Ascending aorta (tissue), 2 donors: Measurements from ENCODE around the gene PLCB1. TPM values are rescaled to one million over a fixed set of nuclear protein-coding genes. Genes with fewer than 3 reads are reported as not detected.

Experiments used
- DNase-seq, 2 donors: peaks; one replicate each; pipeline ENCODE4 v3.0.0-alpha.2; 2019; ENCODE audit warnings: low spot score in 2 of 2
- H3K27ac ChIP-seq, 2 donors: fragments of 200-600 bp; sonication (generic); one replicate each; pipeline ENCODE4 v1.5.1; 2016 to 2017; ENCODE audit warnings: mild to moderate bottlenecking in 1 of 2
- H3K27me3 ChIP-seq: fragments of 200-600 bp; sonication (generic); one replicate; pipeline ENCODE4 v1.5.1; 2017
- H3K36me3 ChIP-seq, 2 donors: fragments of 200-600 bp; sonication (generic); one replicate each; pipeline ENCODE4 v1.5.1; 2016
- H3K4me1 ChIP-seq, 2 donors: fragments of 200-600 bp; sonication (generic); one replicate each; pipeline ENCODE4 v1.5.1; 2016 to 2017; ENCODE audit warnings: mild to moderate bottlenecking in 1 of 2
- H3K4me3 ChIP-seq, 2 donors: fragments of 200-600 bp; sonication (generic); one replicate each; pipeline ENCODE4 v1.5.1; 2016 to 2017; ENCODE audit warnings: mild to moderate bottlenecking in 1 of 2
- H3K9me3 ChIP-seq, 2 donors: fragments of 200-600 bp; sonication (generic); one replicate each; pipeline ENCODE4 v1.5.1; 2016
- intact Hi-C: fragments of 100-400 bp; cut with DNase I; formaldehyde crosslinking; loops from one replicate; pipeline ENCODE4 v1.15.1; 2023
- total RNA-seq: library from RNA; depleted of rRNA; stranded (reverse); fragments of >200 nt; gene quantifications from one replicate; pipeline ENCODE4 v1.1.0, GENCODE V29; 2016
- TF ChIP-seq, protein P1 (sequence below), 3 experiments: fragments of 200-600 bp in 2 of 3; fragments of 450-650 bp in 1 of 3; sonication (generic) in 2 of 3; IDR thresholded peaks; one replicate each; pipeline ENCODE4 v1.5.1; 2016 to 2019; ENCODE audit warnings: antibody characterized with exemption in 3 of 3, mild to moderate bottlenecking in 1 of 3, moderate library complexity in 1 of 3

The PLCB1 gene
- total RNA-seq, 1 donor from 2014 or later, result 22.9 TPM

DNA sequence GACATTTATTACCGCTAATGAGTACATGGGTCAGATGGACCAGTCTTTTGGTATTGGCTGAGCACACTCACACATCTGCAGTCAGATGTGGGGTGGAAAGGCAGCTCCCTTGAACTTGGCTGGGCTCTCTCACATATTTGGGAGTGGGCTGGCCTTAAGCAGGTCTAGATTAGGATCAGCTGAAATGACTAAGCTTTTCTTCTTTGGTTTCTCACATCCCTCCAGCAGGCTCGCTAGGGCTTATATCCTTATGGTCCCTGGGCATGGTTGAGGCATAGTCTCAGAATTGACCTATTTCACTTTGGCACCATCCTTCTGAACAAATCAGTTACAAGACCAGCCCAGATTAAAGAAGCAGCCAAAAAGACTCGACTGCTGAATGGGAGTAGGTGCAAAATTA is 14.4 kb upstream of the PLCB1 start:
- no peaks in the 10 kb centered on the region for H3K9me3 ChIP-seq
- H3K4me1 ChIP-seq, result no peaks in the 10 kb centered on the region
- H3K27me3 ChIP-seq, result no peaks in the 10 kb centered on the region
- H3K36me3 ChIP-seq, result no peaks in the 10 kb centered on the region
- intact Hi-C loops, result no loop called here
- H3K4me3 ChIP-seq, result no peak overlapping the region
- TF ChIP-seq, protein P1, sequence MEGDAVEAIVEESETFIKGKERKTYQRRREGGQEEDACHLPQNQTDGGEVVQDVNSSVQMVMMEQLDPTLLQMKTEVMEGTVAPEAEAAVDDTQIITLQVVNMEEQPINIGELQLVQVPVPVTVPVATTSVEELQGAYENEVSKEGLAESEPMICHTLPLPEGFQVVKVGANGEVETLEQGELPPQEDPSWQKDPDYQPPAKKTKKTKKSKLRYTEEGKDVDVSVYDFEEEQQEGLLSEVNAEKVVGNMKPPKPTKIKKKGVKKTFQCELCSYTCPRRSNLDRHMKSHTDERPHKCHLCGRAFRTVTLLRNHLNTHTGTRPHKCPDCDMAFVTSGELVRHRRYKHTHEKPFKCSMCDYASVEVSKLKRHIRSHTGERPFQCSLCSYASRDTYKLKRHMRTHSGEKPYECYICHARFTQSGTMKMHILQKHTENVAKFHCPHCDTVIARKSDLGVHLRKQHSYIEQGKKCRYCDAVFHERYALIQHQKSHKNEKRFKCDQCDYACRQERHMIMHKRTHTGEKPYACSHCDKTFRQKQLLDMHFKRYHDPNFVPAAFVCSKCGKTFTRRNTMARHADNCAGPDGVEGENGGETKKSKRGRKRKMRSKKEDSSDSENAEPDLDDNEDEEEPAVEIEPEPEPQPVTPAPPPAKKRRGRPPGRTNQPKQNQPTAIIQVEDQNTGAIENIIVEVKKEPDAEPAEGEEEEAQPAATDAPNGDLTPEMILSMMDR (IDR thresholded peaks at IDR 0.05), result no peak
- no peak for DNase-seq
- H3K27ac ChIP-seq, result no peak overlapping the region

DNA sequence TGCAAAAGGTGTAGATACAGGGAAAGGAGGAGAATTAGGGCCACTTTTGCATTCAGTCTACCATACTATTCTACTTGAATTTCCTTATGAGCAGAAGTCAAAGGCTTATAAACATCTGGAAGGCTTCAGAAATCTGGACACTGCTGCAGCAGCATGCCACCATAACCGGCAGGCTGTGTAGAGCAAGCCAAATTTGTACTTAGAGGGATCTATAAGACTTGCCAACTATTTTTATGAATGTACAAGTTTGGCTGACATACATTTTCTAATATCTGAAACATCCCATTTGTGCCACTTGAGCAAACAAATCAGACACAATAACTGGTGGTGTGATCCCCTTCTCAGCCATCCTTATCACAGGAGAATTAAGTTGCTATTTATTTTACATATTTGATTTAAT is 14.0 kb upstream of the PLCB1 start:
- no peaks in the 10 kb centered on the region for H3K36me3 ChIP-seq
- TF ChIP-seq, protein P1 (IDR thresholded peaks at IDR 0.05), result no peak

DNA sequence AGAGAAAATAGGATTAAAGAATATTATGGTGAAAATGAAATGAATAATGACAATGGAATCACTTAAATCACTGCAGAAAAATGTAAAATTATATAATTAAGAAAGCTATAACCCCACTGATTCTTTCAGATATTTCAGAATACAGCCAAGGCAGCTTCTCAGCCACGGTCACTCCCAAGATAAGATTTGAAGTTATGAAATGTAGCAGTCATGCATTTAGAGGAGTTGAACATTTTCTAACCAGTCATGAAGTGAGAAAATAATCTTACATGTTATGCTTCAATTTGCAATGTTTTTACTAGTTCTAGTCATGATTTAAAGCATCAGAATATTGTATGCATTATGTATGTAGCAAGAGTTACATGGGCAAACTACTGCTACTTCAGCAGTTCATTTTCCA is 13.3 kb upstream of the PLCB1 start:
- Histone ChIP-seq H3K4me1 (no peaks in the 10 kb centered on the region), H3K9me3 (no peaks in the 10 kb centered on the region), H3K27me3 (no peaks in the 10 kb centered on the region), H3K36me3 (no peaks in the 10 kb centered on the region), H3K27ac (no peak overlapping the region), H3K4me3 (no peak overlapping the region)
- intact Hi-C loops, result no loop called here
- DNase-seq, result no peak
- TF ChIP-seq, protein P1 (IDR thresholded peaks at IDR 0.05), result no peak

More for the DNA sequence above, 14.0 kb upstream of the PLCB1 start:
- H3K4me1 ChIP-seq, result no peaks in the 10 kb centered on the region
- DNase-seq, result no peak
- no peak overlapping the region for H3K4me3 ChIP-seq
- no peak overlapping the region for H3K27ac ChIP-seq
- H3K27me3 ChIP-seq, result no peaks in the 10 kb centered on the region
- intact Hi-C loops, result no loop called here
- no peaks in the 10 kb centered on the region for H3K9me3 ChIP-seq

DNA sequence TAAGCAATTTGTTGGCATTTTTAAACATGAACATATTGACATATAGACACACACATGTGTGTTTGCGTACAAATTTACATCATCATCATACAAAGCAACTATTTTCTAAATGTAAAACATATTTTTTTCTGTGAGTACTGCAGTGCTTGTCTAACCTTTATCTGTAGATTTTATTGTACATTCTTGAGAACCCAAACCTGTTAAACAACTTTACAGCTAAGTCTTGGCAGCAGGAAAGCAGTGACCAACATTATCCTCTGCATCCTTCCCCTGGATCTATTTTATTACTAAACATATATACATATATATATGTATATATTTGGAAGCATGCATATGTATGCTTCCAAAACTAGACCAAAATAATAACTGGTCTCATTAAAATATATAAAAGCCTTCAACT is 10.4 kb upstream of the PLCB1 start:
- TF ChIP-seq, protein P1 (IDR thresholded peaks at IDR 0.05), result no peak
- no peak overlapping the region for H3K4me3 ChIP-seq
- no peaks in the 10 kb centered on the region for H3K27me3 ChIP-seq
- H3K9me3 ChIP-seq, result no peaks in the 10 kb centered on the region
- no peaks in the 10 kb centered on the region for H3K4me1 ChIP-seq
- H3K36me3 ChIP-seq, result no peaks in the 10 kb centered on the region
- H3K27ac ChIP-seq, result no peak overlapping the region
- no peak for DNase-seq
- intact Hi-C loops, result no loop called here

DNA sequence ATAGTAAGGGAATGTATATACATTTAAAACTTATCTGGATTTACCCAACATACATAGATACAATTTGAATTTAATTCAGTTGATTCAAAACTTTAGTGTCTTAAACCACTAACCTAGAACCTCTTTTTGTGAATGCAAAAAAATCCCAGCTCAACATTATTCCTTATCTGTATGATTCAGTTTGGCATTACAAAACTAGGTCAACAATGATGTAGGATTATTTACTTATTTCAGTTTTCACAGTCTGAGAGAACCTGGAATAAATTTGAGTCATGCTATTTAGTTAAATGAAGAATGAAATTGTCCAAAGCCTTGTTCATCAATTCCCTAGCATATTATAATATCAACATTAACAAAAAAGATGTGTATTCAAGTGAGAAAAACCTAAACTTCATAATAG is 7.4 kb upstream of the PLCB1 start:
- Histone ChIP-seq H3K27ac (no peak overlapping the region), H3K9me3 (no peaks in the 10 kb centered on the region), H3K4me3 (no peak overlapping the region), H3K36me3 (no peaks in the 10 kb centered on the region), H3K27me3 (no peaks in the 10 kb centered on the region), H3K4me1 (no peaks in the 10 kb centered on the region)
- no peak for DNase-seq
- intact Hi-C loops, result no loop called here
- TF ChIP-seq, protein P1 (IDR thresholded peaks at IDR 0.05), result no peak

DNA sequence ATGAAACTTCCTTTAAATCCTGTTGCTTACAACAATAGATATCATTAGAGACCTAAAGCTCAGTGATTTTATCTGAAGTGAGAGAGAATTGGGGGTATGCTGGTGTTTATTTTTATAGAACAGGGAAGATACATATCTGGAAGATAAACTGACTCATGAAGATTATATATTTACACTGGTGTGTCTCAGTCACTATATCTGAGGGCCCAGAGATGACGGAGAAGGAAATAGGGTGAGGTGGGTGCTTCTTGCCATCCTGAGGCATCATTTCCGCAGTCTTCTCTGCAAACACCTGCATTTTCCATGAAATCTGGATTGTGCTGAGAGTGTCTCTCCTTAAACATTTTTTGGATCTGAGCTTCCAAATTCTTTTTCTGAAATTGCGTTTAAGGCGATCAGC is 5.9 kb upstream of the PLCB1 start:
- no peak for DNase-seq
- Histone ChIP-seq H3K4me3 (no peak overlapping the region), H3K27ac (no peak overlapping the region), H3K36me3 (no peaks in the 10 kb centered on the region), H3K27me3 (no peaks in the 10 kb centered on the region), H3K4me1 (no peaks in the 10 kb centered on the region), H3K9me3 (no peaks in the 10 kb centered on the region)
- intact Hi-C loops, result no loop called here
- TF ChIP-seq, protein P1 (IDR thresholded peaks at IDR 0.05), result no peak
